ENCODE measurements around the gene PLPPR1.

GRCh38 chr9:101167490-101168134 lies 139.1 kb downstream of the PLPPR1 start:
- TF ChIP-seq YY1 (IDR thresholded peaks at IDR 0.05) (no peak), CTCF (IDR thresholded peaks at IDR 0.05; ENCODE audit: low read depth, low read length, missing input control) (no peak), REST (IDR thresholded peaks at IDR 0.05) (no peak), ZBTB33 (IDR thresholded peaks at IDR 0.05) (no peak), RAD21 (IDR thresholded peaks at IDR 0.05) (no peak)
